OCI-LY1 (cell line): Measurements from ENCODE around the gene STK32B.

Experiments
- H2AFZ ChIP-seq: fragments of 200-600 bp; sonication (generic), shearing (Covaris generic); 2 replicates; pipeline ENCODE4 v1.6.0; 2014; ENCODE audit warnings: antibody characterized with exemption, mild to moderate bottlenecking, low read length
- H3F3A ChIP-seq: fragments of 200-600 bp; sonication (generic), shearing (Covaris generic); 2 replicates; pipeline ENCODE4 v1.6.0; 2014; ENCODE audit warnings: mild to moderate bottlenecking, antibody characterized with exemption, low read length, moderate library complexity; ENCODE audit not compliant: insufficient read depth
- H3K27ac ChIP-seq: fragments of 200-600 bp; sonication (generic); 2 replicates; pipeline ENCODE4 v1.5.1; 2014; ENCODE audit warnings: low read length, mixed run types, mild to moderate bottlenecking, low read depth; ENCODE audit not compliant: poor library complexity, severe bottlenecking
- H3K27me3 ChIP-seq: fragments of 200-600 bp; sonication (generic); 2 replicates; pipeline ENCODE4 v1.6.0; 2014; ENCODE audit warnings: antibody characterized with exemption, mild to moderate bottlenecking, low read length, moderate library complexity; ENCODE audit not compliant: insufficient read depth
- H3K36me3 ChIP-seq: fragments of 200-600 bp; sonication (generic); 2 replicates; pipeline ENCODE4 v1.6.1; 2014; ENCODE audit warnings: mild to moderate bottlenecking, antibody characterized with exemption, low read length, moderate library complexity, mixed read lengths; ENCODE audit not compliant: insufficient read depth
- H3K4me1 ChIP-seq: fragments of 200-600 bp; sonication (generic); 2 replicates; pipeline ENCODE4 v1.5.1; 2014; ENCODE audit warnings: mild to moderate bottlenecking, low read length, moderate library complexity; ENCODE audit not compliant: insufficient read depth, severe bottlenecking
- H3K4me2 ChIP-seq: fragments of 200-600 bp; sonication (generic), shearing (Covaris generic); 2 replicates; pipeline ENCODE4 v1.6.1; 2014; ENCODE audit warnings: low read length
- H3K4me3 ChIP-seq: fragments of 200-600 bp; sonication (generic); 2 replicates; pipeline ENCODE4 v1.5.1; 2014; ENCODE audit warnings: low read length, low read depth, mild to moderate bottlenecking, mixed read lengths; ENCODE audit not compliant: poor library complexity, severe bottlenecking
- H3K79me2 ChIP-seq: fragments of 200-600 bp; shearing (Covaris generic); 2 replicates; pipeline ENCODE4 v1.6.1; 2016; ENCODE audit warnings: mixed run types, low read length, mixed read lengths; ENCODE audit not compliant: insufficient read depth
- H3K9ac ChIP-seq: fragments of 200-600 bp; sonication (generic), shearing (Covaris generic); 2 replicates; pipeline ENCODE4 v1.6.1; 2014; ENCODE audit warnings: mild to moderate bottlenecking, low read length, mixed read lengths
- H3K9me2 ChIP-seq: fragments of 200-600 bp; sonication (generic), shearing (Covaris generic); 2 replicates; pipeline ENCODE4 v1.6.1; 2014; ENCODE audit warnings: low read depth, mild to moderate bottlenecking, low read length, mixed read lengths
- H3K9me3 ChIP-seq: fragments of 200-600 bp; shearing (Covaris generic); 2 replicates; pipeline ENCODE4 v1.6.1; 2014; ENCODE audit warnings: low read length, mixed read lengths
- H4K20me1 ChIP-seq: fragments of 200-600 bp; sonication (generic), shearing (Covaris generic); 2 replicates; pipeline ENCODE4 v1.6.0; 2016; ENCODE audit warnings: mild to moderate bottlenecking, low read length; ENCODE audit not compliant: insufficient read depth
- EZH2 ChIP-seq: fragments of 200-600 bp; sonication (generic), shearing (Covaris generic); IDR thresholded peaks from 2 replicates; pipeline ENCODE4 v1.8.0; 2017; ENCODE audit warnings: borderline replicate concordance, mixed run types, mild to moderate bottlenecking, antibody characterized with exemption, low read length, moderate library complexity, mixed read lengths
- TF ChIP-seq, protein P1 (sequence below): fragments of 200-600 bp; sonication (generic), shearing (Covaris generic); IDR thresholded peaks from 2 replicates; pipeline ENCODE4 v1.5.1; 2017; ENCODE audit warnings: mild to moderate bottlenecking, antibody characterized with exemption, low read length, moderate library complexity, mixed read lengths

STK32B gene

DNA sequence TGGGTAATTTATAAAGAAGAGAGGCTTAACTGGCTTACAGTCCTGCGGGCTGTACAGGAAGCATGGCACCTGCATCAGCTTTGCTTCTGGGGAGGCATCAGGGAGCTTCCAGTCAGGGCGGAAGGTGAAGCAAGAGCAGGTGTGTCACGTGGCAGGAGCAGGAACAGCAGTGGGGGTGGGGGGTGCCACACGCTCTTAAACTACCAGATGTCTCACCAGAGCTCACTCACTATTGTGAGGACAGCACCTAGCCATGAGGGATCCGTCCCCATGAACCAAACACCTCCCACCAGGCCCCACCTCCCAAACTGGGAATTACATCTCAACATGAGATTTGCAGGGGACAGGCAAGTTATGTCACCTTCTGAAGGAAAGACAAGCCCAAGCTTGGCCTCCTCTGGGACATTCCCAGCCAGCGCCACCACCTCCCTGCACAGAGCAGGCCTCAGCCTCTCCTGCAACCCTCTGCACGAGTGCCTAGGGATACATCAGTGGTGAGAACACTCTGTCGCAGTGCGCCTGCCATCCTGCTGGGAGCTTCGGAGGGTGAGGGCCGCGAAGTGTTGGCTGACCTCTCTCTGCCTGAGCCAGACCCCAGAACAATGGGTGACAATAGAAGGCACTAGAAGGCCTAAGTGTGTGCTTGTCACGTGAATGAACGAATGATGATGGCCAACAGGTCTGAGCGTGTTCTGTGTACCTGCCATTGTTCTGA lies 412.8 kb downstream of the STK32B start:
- H3K9me3 ChIP-seq = no peaks in the 10 kb centered on the region
- no peak overlapping the region for H3K4me2 ChIP-seq
- no peaks in the 10 kb centered on the region for H3F3A ChIP-seq
- TF ChIP-seq, protein P1, sequence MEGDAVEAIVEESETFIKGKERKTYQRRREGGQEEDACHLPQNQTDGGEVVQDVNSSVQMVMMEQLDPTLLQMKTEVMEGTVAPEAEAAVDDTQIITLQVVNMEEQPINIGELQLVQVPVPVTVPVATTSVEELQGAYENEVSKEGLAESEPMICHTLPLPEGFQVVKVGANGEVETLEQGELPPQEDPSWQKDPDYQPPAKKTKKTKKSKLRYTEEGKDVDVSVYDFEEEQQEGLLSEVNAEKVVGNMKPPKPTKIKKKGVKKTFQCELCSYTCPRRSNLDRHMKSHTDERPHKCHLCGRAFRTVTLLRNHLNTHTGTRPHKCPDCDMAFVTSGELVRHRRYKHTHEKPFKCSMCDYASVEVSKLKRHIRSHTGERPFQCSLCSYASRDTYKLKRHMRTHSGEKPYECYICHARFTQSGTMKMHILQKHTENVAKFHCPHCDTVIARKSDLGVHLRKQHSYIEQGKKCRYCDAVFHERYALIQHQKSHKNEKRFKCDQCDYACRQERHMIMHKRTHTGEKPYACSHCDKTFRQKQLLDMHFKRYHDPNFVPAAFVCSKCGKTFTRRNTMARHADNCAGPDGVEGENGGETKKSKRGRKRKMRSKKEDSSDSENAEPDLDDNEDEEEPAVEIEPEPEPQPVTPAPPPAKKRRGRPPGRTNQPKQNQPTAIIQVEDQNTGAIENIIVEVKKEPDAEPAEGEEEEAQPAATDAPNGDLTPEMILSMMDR = no peak
- no peak for TF ChIP-seq EZH2
- H3K79me2 ChIP-seq = no peaks in the 10 kb centered on the region
- H3K27me3 ChIP-seq = no peaks in the 10 kb centered on the region
- H2AFZ ChIP-seq = no peak overlapping the region
- no peak overlapping the region for H3K4me3 ChIP-seq
- H3K9me2 ChIP-seq = no peaks in the 10 kb centered on the region
- H3K4me1 ChIP-seq = no peaks in the 10 kb centered on the region
- no peaks in the 10 kb centered on the region for H4K20me1 ChIP-seq
- H3K9ac ChIP-seq = no peak overlapping the region
- H3K27ac ChIP-seq = no peak overlapping the region
- H3K36me3 ChIP-seq = no peaks in the 10 kb centered on the region

DNA sequence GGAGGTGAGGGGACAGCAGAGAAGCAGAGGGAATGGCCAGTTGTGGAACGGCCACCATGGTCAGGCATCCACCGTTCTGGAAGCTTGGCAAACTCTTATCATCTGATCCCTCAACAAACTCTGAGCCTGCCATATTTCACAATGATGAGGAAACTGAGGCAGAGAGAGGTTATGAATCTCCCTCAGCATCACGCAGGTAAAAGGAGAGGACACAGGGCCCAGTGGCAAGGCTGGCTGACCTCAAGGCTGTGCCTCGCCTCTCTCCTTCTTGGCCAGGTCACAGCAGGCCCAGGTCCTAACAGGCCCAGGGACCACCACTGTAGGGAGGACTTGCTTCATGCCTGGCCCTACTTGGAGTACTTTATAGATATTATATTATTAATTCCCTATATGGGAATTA lies 414.2 kb downstream of the STK32B start:
- Histone ChIP-seq H2AFZ (no peak overlapping the region), H3K4me2 (no peak overlapping the region)

DNA sequence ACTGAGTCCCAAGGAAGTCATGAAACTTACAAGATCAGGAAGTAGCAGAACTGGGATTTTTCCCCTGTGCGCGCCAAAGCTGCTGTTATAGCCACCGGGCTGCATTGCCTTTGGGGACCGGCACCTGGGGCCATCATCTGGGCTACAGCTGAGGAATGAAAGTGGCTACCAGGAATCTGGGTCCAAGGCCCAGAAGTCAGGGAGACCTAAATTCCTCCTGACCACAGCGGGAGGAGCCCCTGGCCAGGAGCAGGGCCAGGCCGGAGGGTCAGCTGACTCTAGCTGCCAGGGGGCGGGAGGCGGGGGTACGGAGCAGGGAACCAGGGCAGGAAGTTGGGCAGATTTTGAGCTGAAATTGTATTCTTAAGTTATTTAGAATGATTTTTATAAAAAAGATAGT lies 414.7 kb downstream of the STK32B start:
- no peak overlapping the region for H2AFZ ChIP-seq
- H3K79me2 ChIP-seq = no peaks in the 10 kb centered on the region
- H3F3A ChIP-seq = no peaks in the 10 kb centered on the region
- H3K9me2 ChIP-seq = no peaks in the 10 kb centered on the region
- TF ChIP-seq, protein P1 = no peak
- no peak for TF ChIP-seq EZH2
- no peak overlapping the region for H3K27ac ChIP-seq
- H3K9ac ChIP-seq = no peak overlapping the region
- H3K9me3 ChIP-seq = no peaks in the 10 kb centered on the region
- H3K4me2 ChIP-seq = no peak overlapping the region
- no peak overlapping the region for H3K4me3 ChIP-seq
- H4K20me1 ChIP-seq = no peaks in the 10 kb centered on the region
- H3K36me3 ChIP-seq = no peaks in the 10 kb centered on the region
- no peaks in the 10 kb centered on the region for H3K4me1 ChIP-seq
- no peaks in the 10 kb centered on the region for H3K27me3 ChIP-seq

More for the DNA sequence above, 414.2 kb downstream of the STK32B start:
- no peak overlapping the region for H3K4me3 ChIP-seq
- no peaks in the 10 kb centered on the region for H4K20me1 ChIP-seq
- no peaks in the 10 kb centered on the region for H3K36me3 ChIP-seq
- no peak for TF ChIP-seq EZH2
- TF ChIP-seq, protein P1 = no peak
- H3K79me2 ChIP-seq = no peaks in the 10 kb centered on the region
- no peaks in the 10 kb centered on the region for H3K9me3 ChIP-seq
- H3K27me3 ChIP-seq = no peaks in the 10 kb centered on the region
- no peaks in the 10 kb centered on the region for H3K4me1 ChIP-seq
- H3K9ac ChIP-seq = no peak overlapping the region
- no peak overlapping the region for H3K27ac ChIP-seq
- no peaks in the 10 kb centered on the region for H3F3A ChIP-seq
- no peaks in the 10 kb centered on the region for H3K9me2 ChIP-seq
